Measurements from ENCODE around the gene LTBP2.

LTBP2 gene

GRCh38 chr14:74533576-74533975 is 78.5 kb downstream of the LTBP2 start:
- TF ChIP-seq CTCF (conservative IDR thresholded peaks at IDR 0.05; ENCODE audit: low read length), result no peak
- H3K4me3 ChIP-seq (ENCODE audit: low read length), result no peak overlapping the region
- no peak for DNase-seq (ENCODE audit: low read depth)

GRCh38 chr14:74532246-74532645 is 79.8 kb downstream of the LTBP2 start:
- TF ChIP-seq CTCF (conservative IDR thresholded peaks at IDR 0.05; ENCODE audit: low read length), result no peak
- H3K4me3 ChIP-seq (ENCODE audit: low read length), result no peak overlapping the region
- no peak for DNase-seq (ENCODE audit: low read depth)

- peak; percentile 26; the same call in 1 of the 2 replicates for TF ChIP-seq CTCF (conservative IDR thresholded peaks at IDR 0.05; ENCODE audit: low read length)
- no peak overlapping the region for H3K4me3 ChIP-seq (ENCODE audit: low read length)
- DNase-seq (ENCODE audit: low read depth), result peak; percentile 51
Observed at GRCh38 chr14:74531467-74531866, 80.6 kb downstream of the LTBP2 start.

- DNase-seq (ENCODE audit: low read depth), result no peak
- no peak for TF ChIP-seq CTCF (conservative IDR thresholded peaks at IDR 0.05; ENCODE audit: low read length)
- H3K4me3 ChIP-seq (ENCODE audit: low read length), result no peak overlapping the region
Observed at GRCh38 chr14:74531006-74531405, 81.0 kb downstream of the LTBP2 start.

GRCh38 chr14:74528886-74529285 is 83.2 kb downstream of the LTBP2 start:
- no peak overlapping the region for H3K4me3 ChIP-seq (ENCODE audit: low read length)
- no peak for DNase-seq (ENCODE audit: low read depth)
- TF ChIP-seq CTCF (conservative IDR thresholded peaks at IDR 0.05; ENCODE audit: low read length), result no peak

GRCh38 chr14:74528406-74528805 is 83.6 kb downstream of the LTBP2 start:
- TF ChIP-seq CTCF (conservative IDR thresholded peaks at IDR 0.05; ENCODE audit: low read length), result no peak
- DNase-seq (ENCODE audit: low read depth), result no peak
- H3K4me3 ChIP-seq (ENCODE audit: low read length), result no peak overlapping the region

GRCh38 chr14:74527736-74528280 is 84.2 kb downstream of the LTBP2 start:
- H3K4me3 ChIP-seq (ENCODE audit: low read length), result no peak overlapping the region
- TF ChIP-seq CTCF (conservative IDR thresholded peaks at IDR 0.05; ENCODE audit: low read length), result no peak
- DNase-seq (ENCODE audit: low read depth), result no peak
